Measurements from ENCODE around the gene NR2F6. TPM values are rescaled to one million over a fixed set of nuclear protein-coding genes. Genes with fewer than 3 reads are reported as not detected.
"Not testable (repeated sequence)": the region's sequence is repeated elsewhere in the genome, so short reads cannot be mapped to it uniquely, and the experiment has no call there.

NR2F6 gene
- total RNA-seq, 1 donor from 2014 or later: 9.8 TPM

DNA sequence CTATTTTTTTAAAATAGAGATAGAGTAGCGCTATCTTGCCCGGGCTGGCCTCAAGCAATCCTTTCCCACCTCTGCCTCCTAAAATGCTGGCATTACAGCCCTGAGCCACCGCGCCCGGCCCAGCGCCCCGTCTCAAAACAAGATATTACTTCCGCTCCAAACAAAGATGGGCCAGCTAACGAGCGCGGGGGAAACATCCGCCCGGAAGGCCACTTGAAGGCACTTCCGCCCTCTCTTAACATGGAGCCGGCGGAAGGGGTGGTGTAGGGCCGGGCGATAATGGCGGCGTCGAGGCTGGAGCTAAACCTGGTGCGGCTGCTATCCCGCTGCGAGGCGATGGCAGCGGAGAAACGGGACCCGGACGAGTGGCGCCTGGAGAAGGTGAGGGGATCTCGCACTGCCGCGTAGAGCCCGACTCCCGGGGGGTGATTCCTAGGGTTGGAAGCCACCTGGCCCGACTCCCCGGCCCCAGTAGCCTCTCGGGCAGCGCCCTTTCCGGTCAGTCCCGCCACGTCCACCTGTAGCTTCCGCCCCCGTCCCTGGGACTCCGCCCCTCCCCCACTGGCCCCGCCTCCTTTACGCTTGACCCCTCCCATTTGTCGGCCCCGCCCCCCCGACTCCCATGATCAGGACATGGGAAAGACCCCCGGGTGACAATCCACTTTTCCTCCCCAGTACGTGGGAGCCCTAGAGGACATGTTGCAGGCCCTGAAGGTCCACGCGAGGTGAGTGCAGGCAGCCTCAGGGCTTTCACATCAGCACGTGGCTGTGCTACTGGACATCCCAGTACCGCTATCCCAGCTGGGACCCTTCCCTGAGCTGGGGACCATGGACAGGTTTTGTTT is 30.4 kb downstream of the NR2F6 start, which contains the start of gene USE1:
Gene USE1 (plus strand): TSS at position 231 of the 845 bp plus-strand sequence. CDS start 49 bp downstream, at position 280.
- FAIRE-seq: no peak
- DNase-seq (ENCODE audit: low spot score in 2 of 2): peak; percentile 86 to 92

DNA sequence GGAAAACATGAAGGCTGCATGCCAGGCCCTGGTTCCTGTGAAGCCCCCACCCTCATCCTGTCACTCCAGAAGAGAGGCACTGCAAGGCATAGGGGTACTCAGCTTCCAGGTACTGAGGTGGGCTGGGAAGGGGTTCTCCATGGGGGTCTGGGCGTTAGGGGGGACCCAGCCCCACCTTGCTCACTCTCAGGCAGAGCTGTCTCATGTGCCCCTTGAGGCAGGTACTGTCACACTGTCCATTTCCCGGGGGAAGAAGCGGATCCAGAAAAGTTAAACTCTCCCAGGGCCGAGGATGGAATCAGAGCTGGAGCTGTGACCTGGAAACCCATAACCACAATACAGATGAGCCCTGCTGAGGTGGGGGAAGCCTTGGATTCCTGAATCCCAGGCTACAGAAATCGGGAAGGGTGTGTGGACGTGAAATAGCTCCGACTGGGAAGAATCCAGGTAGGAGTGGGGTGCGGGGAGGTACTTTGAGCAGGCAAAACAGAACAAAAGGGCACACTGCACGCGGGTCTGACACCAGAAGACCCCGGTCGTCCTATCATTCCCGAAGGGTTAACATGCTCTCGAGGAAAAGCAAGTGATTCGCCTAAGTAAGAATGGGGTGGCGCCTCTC is 31.1 kb downstream of the NR2F6 start:
- no peak for FAIRE-seq
- DNase-seq (ENCODE audit: low spot score in 2 of 2): no peak

DNA sequence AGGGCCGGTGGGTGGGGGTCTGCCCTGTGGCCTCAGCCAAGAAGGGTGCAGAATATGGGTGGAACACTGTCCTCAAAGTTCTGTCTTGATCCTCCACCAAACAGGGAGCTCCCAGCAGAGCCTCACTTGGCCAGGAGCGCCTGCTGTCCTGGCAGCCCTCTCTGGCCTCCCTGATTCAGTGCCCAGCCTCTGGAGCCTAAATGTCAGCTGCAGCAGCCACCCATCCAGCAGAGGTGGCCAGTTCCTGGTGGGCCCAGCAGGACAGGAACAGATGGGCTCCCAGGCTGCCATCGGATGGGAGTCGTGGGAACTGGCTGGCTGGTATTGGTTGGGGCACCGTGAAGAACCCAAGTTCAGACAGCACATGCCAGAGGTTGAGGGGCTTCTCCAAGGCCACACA is 32.4 kb downstream of the NR2F6 start:
- DNase-seq (ENCODE audit: low spot score in 2 of 2): no peak
- no peak for FAIRE-seq

DNA sequence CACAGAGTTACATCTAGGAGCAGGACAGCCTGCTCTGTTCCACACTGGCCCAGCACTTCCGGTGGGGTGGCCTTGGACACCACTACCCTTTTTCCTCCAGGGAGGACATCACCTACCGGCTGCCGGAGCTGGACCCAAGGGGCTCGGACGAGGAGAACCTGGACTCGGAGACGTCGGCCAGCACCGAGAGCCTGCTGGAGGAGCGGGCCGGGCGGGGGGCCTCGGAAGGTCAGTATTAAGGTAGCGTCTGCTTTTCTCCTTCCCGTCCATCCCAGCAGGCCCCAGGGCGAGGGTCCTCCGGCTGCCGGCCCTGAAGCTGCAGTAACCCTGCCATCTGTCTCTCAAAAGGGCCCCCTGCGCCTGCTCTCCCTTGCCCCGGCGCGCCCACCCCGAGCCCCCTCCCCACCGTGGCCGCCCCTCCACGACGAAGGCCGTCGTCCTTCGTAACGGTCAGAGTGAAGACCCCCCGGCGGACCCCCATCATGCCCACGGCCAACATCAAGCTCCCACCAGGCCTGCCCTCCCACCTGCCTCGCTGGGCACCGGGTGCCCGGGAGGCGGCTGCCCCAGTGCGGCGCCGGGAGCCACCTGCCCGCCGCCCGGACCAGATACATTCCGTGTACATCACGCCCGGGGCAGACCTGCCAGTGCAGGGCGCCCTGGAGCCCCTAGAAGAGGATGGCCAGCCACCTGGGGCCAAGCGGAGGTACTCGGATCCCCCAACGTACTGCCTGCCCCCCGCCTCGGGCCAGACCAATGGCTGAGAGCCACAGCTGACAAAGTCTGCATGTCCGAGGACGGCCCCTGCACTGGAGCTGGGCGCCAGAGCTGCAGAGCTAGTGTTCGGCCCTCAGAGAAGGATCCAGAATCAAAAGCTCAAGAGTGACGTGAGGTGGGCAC is 33.9 kb downstream of the NR2F6 start:
- DNase-seq (ENCODE audit: low spot score in 2 of 2) (no peak), FAIRE-seq (no peak)

DNA sequence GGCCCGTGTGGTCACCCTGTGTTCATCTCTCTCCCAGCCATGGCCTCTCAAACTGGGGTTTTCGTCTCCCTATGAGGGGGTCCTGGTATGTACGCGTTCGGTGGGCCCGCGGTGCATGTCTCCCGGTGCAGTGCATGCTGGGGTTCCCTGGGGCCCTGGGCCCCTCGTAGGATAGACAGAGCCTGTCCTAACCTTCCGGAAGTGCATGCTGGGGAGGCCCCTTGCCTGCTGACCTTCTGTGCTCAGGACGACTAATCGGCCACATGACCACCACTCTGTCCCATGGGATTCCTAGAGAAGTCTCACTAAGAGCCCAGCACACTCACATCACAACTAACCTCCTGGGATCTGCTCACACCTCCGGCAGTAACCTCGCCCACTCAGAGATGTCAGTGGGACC is 35.4 kb downstream of the NR2F6 start:
- FAIRE-seq (no peak), DNase-seq (ENCODE audit: low spot score in 2 of 2) (no peak)

DNA sequence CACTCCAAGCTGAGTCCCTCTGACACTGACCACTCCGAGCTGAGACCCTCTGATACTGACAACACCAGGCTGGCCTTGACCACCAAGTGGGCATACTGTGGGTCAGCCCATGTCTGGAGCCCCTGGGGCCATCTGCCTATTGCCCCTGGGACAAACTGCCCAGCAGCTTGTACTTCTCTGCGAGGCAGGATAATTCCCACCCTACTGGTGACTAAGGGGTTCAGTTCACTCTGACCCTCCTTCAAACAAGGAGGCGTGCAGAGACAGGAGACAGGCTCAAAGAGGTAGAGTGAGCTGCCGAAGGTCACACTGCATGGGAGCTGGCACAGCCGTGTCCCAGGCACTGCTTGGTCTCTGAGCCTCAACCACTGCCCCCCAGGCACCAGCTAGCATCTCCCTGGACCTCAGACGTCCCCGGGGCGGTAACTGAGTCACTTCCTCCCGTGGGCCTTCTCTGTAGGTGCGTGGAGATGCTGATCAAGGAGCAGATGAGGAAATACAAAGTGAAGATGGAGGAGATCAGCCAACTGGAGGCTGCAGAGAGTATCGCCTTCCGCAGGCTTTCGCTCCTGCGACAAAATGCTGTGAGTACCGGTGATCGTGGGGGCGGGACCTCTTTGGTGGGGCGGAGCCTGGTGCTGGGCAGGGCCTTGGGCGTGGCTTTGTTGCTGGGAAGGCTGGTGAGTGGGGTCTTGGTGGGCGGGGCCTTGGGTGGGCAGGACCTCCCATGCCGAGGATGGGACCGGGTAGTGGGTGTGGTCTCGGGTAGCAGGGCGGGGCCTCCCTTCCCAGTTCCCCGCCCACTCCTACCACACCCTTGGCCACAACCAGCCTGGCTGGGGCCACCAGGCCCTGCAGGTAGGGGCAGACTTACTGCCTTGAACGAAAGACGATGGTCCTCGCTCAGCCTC is 36.3 kb downstream of the NR2F6 start:
- DNase-seq (ENCODE audit: low spot score in 2 of 2): no peak
- FAIRE-seq: no peak

DNA sequence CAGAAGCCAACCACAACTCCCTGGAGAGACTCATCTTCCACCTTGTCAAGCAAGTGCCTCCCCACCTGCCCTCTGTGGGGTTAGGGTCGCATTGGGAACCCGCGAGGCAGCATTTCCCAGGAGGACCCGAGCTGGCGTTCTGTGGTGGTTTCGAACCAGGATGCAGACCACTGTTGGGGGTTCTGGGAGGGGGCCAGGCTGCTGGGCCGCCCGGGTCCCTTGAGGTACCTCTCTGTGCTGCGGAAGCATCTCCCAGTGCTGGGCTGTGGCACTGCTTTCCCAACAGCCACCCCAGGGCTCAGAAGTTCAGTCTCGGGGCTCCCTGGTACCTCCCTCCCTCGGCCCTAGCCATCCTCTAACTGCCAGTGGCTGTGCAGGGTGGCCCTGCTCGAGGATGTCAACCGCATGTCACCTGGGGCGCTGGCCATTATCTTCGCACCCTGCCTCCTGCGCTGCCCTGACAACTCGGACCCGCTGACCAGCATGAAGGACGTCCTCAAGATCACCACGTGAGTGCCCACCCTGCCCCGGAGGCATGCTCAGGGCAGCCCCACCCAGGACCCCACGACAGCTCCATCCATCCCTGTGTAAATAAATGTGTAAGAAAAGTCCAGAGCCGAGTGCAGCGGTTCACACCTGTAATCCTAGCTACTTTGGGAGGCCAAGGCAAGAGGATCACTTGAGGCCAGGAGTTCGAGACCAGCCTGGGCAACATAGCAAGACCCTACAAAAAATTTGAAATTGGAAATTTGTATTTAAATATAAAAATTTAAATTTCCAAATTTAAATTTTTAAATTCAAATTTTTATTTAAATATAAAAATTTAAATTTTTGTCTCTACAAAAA is 38.8 kb downstream of the NR2F6 start:
- no peak for FAIRE-seq

DNA sequence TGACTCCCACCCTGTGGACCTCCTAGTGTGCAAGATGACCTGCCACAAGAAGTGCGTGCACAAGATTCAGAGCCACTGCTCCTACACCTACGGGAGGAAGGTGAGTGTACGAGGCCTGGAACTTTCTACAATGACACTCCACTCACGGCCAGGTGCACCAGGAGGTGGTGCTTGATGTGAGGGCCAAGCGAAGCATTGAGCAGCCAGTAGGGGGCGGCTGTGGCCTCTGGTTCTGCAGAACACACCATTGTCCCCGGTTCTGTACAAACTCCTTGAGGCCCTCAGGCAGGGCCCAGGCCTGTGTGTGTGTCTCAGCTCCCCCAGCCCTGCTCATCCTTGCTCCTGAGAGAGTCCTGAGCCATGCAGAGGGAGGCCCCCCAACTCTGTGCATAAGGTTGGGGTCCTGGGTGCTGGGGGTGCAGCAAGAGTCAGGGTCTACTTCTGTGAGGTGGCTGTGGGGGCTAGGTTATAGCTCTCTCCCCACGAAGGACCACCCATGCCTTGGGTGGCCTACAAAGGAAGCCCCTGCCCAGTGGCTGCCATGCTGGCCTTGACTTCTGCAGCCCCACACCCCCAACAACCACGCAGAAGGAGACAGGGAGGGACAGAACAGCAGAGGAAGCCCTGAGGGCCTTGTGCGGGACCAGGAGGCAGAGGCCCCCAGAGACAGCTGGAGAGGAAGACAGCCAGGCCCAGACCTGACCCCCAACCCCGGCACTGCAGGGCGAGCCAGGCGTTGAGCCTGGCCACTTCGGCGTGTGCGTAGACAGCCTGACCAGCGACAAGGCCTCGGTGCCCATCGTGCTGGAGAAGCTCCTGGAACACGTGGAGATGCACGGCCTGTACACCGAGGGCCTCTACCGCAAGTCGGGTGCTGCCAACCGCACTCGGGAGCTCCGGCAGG is 40.2 kb downstream of the NR2F6 start:
- FAIRE-seq: no peak
- DNase-seq (ENCODE audit: low spot score in 2 of 2): peak in 1 of 2 donors; percentile 75

More for the DNA sequence above, 38.8 kb downstream of the NR2F6 start:
- no peak for DNase-seq (ENCODE audit: low spot score in 2 of 2)

DNA sequence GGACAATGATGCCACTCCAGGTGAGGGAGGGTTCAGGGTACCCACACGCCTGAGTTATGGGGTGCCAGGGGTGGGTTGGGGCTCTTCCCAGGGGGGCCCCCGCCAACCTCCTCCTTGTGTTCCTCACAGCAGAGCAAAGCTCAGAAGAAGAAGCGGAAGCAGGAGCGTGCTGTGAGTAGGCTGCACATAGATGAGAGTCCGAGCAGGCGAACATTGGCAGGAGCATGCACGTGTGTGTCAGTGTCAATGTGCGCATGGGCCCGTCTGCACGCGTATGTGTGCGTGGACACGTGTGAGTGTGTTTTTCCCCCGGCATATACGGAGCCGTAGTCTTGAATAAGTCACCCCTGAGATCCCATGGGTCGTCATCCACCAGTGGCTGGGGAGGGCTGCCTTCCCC is 43.0 kb downstream of the NR2F6 start:
- no peak for FAIRE-seq
- no peak for DNase-seq (ENCODE audit: low spot score in 2 of 2)

DNA sequence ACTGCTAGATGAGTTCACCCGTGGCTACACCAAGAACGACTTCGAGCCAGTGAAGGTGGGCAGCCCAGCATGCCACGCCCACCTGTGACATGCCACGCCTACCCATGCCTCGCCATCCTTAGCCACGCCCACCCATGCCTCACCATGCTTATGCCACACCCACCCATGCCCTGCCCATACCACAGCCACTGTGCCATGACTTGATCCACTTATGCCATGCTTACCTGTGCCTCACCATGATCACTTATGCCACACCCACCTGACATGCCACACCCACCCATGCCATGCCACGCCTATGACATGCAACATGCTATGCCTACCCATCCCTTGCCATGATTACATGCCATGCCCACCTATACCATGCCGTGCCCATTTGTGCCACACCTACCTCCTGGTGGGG is 43.5 kb downstream of the NR2F6 start:
- DNase-seq (ENCODE audit: low spot score in 2 of 2) (no peak), FAIRE-seq (no peak)

DNA sequence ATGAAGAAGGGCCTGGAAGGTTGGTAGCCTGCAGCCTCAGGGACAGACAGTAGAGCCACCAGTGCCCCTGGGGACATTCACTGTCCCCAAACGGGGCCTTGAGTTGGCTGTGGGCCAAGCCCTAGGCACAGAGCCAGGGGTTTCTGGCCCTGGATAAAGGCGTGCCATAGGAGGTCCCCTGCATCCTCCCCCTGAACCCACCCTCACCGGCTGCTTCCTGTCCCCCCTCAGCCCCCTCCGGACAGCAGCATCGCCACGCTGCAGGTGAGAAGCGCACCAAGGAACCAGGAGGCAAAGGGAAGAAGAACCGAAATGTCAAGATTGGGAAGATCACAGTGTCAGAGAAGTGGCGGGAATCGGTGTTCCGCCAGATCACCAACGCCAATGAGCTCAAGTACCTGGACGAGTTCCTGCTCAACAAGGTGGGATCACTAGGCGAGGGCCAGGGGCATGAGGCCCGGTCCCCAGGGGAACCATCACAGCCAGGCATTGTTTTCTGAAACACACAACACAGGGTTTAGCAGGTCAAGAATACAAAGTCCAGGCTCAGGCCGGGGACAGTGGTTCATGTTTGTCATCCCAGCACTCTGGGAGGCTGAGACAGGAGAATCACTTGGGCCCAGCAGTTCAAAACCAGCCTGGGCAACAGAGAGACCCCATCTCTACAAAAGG is 45.2 kb downstream of the NR2F6 start:
- no peak for DNase-seq (ENCODE audit: low spot score in 2 of 2)
- FAIRE-seq: no peak

DNA sequence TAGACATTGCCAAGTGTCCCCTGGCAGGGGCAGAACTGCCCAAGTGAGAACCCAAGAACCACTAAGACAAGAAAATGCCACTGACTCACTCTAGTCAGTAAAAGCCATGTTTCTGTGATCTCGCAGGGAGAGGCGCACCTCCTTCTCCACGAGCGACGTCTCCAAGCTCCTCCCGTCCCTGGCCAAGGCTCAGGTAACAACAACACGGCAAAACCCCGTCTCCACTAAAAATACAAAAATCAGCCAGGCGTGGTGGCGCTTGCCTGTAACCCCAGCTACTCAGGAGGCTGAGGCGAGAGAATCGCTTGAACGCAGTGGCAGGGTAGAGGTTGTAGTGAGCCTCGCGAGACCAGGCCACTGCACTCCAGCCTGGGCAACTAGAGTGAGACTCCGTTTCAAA is 48.1 kb downstream of the NR2F6 start:
- DNase-seq (ENCODE audit: low spot score in 2 of 2): no peak
- no peak for FAIRE-seq

DNA sequence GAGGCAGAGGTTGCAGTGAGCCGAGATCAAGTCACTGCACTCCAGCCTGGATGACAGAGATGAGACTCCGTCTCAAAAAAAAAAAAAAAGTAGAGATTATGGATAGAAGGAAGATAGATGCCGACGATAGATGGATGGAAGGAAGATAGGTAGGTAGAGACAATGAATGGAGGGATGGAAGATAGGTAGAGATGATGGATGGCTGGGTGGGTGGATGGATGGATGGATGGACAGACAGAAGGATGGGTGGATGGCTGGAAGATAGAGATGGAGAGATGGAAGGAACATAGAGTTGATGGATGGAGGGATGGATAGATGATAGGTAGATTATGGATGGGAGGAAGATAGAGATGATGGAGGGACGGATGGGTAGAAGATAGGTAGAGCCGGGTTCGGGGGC is 49.1 kb downstream of the NR2F6 start:
- FAIRE-seq (no peak), DNase-seq (ENCODE audit: low spot score in 2 of 2) (no peak)

DNA sequence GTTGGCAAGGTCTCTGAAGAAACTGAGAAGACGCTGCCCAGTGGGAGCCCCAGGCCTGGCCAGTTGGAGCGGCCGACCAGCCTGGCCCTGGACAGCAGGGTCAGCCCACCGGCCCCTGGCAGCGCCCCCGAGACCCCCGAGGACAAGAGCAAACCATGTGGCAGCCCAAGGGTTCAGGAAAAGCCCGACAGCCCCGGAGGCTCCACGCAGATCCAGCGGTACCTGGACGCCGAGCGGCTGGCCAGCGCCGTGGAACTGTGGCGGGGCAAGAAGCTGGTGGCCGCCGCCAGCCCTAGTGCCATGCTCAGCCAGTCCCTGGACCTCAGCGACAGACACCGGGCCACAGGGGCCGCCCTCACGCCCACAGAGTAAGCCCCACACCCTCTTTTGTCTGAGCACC is 50.6 kb downstream of the NR2F6 start:
- no peak for DNase-seq (ENCODE audit: low spot score in 2 of 2)
- FAIRE-seq: no peak

DNA sequence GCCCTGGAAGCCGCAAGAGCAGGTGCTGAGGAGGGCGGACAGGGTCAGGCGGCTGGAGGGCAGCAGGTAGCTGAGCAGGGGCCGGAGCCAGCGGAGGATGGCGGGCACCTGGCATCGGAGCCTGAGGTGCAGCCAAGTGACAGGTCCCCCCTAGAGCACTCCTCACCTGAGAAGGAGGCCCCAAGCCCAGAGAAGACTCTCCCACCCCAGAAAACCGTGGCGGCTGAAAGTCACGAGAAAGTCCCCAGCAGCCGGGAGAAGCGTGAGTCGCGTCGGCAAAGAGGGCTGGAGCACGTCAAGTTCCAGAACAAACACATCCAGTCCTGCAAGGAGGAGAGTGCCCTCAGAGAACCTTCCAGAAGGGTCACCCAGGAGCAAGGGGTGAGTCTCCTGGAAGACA is 51.1 kb downstream of the NR2F6 start:
- no peak for DNase-seq (ENCODE audit: low spot score in 2 of 2)
- FAIRE-seq: no peak

DNA sequence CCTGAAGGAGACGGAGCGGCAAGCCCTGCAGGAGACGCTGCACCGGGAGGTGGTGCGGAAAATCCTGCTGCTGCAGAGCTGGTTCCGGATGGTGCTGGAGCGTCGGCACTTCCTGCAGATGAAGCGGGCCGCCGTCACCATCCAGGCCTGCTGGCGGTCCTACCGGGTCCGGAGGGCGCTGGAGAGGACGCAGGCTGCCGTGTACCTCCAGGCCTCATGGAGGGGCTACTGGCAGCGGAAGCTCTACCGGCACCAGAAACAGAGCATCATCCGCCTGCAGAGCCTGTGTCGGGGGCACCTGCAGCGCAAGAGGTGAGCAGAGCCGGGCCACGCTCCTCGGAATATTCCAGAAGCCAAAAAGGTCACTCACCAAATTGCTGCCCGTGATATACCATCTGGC is 53.0 kb downstream of the NR2F6 start:
- FAIRE-seq (no peak), DNase-seq (ENCODE audit: low spot score in 2 of 2) (no peak)

DNA sequence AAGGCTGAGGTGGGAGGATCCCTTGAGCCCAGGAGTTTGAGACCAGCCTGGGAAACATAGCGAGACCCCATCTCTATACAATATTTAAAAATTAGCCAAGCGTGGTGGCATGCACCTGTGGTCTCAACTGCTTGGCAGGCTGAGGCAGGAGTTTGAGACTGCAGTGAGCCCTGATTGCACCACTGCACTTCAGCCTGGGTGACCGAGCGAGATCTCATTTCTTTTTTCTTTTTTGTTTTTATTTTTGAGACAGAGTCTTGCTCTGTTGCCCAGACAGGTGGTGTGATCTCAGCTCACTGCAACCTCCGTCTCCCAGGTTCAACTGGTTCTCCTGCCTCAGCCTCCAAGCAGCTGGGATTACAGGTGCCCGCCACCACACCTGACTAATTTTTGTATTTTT is 54.0 kb downstream of the NR2F6 start:
- DNase-seq (ENCODE audit: low spot score in 2 of 2); FAIRE-seq: not testable (repeated sequence)
